WERI-Rb-1 (cell line): ENCODE results near the gene PRUNE2.
"Not testable (repeated sequence)": the region's sequence is repeated elsewhere in the genome, so short reads cannot be mapped to it uniquely, and the experiment has no call there.

Source experiments
- DNase-seq: peaks from one replicate; pipeline ENCODE4 v3.0.0-alpha.2; 2020
- H3K27ac ChIP-seq: fragments of 250-450 bp; sonication (Bioruptor Pico); 2 replicates; pipeline ENCODE4 v1.5.1; 2020; ENCODE audit warnings: mild to moderate bottlenecking, moderate library complexity
- H3K27me3 ChIP-seq: fragments of 250-450 bp; sonication (Bioruptor Pico); 2 replicates; pipeline ENCODE4 v1.5.1; 2021; ENCODE audit warnings: mild to moderate bottlenecking, low read depth, moderate library complexity; ENCODE audit not compliant: insufficient read depth, severe bottlenecking
- H3K36me3 ChIP-seq: fragments of 250-450 bp; sonication (Bioruptor Pico); 2 replicates; pipeline ENCODE4 v1.5.1; 2020; ENCODE audit warnings: mild to moderate bottlenecking, moderate library complexity
- H3K4me3 ChIP-seq: 2 replicates; pipeline ENCODE4 v1.5.1; 2011; ENCODE audit warnings: low read depth, mild to moderate bottlenecking, control low read depth, low read length
- H3K9me3 ChIP-seq: fragments of 250-450 bp; sonication (Bioruptor Pico); 2 replicates; pipeline ENCODE4 v1.5.1; 2021; ENCODE audit warnings: mild to moderate bottlenecking, moderate library complexity; ENCODE audit not compliant: severe bottlenecking
- TF ChIP-seq, protein P1 (sequence below): IDR thresholded peaks from 2 replicates; pipeline ENCODE4 v1.5.1; 2011; ENCODE audit warnings: low read depth, mild to moderate bottlenecking, control low read depth, inconsistent platforms, low read length

Gene PRUNE2

DNA sequence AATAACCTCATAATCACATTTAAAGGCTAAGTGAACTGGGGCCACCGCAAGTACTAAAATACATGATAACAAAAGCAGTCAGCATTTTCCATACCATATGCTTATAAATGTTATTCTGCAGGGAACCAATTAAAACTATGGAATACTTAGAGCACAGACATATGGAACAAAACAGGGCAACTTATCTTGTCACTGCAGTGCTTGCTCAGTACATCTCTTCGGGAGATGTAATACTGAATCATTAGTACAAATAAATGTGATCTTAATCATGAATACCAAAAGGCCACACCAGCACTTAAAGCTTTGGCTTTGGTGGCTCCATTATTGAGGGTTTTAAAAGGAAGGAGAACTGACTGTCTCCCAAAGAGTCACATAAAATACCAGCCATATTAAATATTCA, 32.1 kb downstream of the PRUNE2 start:
- Histone ChIP-seq H3K36me3 (no peaks in the 10 kb centered on the region), H3K9me3 (no peaks in the 10 kb centered on the region), H3K27ac (no peak overlapping the region), H3K4me3 (no peak overlapping the region), H3K27me3 (no peaks in the 10 kb centered on the region)
- no peak for DNase-seq
- TF ChIP-seq, protein P1, sequence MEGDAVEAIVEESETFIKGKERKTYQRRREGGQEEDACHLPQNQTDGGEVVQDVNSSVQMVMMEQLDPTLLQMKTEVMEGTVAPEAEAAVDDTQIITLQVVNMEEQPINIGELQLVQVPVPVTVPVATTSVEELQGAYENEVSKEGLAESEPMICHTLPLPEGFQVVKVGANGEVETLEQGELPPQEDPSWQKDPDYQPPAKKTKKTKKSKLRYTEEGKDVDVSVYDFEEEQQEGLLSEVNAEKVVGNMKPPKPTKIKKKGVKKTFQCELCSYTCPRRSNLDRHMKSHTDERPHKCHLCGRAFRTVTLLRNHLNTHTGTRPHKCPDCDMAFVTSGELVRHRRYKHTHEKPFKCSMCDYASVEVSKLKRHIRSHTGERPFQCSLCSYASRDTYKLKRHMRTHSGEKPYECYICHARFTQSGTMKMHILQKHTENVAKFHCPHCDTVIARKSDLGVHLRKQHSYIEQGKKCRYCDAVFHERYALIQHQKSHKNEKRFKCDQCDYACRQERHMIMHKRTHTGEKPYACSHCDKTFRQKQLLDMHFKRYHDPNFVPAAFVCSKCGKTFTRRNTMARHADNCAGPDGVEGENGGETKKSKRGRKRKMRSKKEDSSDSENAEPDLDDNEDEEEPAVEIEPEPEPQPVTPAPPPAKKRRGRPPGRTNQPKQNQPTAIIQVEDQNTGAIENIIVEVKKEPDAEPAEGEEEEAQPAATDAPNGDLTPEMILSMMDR = no peak

DNA sequence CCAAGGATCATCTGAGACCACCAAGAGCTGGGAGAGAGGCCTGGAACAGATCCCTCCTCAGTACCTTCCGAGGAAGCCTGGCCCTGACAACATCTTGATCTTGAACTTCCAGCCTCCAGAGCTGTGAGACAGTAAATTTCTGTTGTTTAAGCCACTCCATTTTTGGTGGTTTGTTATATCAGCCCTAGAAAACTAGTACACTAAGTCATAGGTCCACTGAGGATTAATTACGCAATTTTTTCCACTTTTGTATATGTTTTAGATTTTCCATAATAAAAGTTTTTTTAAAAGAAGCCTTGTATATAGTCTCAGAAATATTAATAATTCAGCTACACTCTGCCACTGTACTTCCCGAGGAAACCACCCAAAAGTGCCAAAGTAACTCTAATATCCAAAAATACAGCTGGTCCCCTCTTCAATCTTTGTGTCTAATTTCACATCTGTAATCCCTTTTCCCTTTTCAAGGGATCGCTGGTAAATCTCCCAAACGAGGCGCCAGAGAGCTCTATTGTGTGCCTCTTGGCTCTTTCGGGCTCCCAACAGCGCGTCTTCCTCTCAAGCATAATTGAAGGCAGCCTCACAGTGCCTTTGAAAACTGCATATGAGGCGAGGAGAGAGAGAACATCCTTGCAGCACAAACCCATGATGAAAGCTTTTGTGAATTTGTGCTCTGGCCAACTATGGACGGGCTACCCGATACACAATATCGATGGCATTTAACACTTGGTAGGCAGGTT, 32.7 kb downstream of the PRUNE2 start:
- H3K27ac ChIP-seq = no peak overlapping the region
- no peaks in the 10 kb centered on the region for H3K36me3 ChIP-seq
- no peak for DNase-seq
- no peak overlapping the region for H3K4me3 ChIP-seq
- TF ChIP-seq, protein P1 = no peak
- H3K9me3 ChIP-seq = no peaks in the 10 kb centered on the region
- H3K27me3 ChIP-seq = no peaks in the 10 kb centered on the region

DNA sequence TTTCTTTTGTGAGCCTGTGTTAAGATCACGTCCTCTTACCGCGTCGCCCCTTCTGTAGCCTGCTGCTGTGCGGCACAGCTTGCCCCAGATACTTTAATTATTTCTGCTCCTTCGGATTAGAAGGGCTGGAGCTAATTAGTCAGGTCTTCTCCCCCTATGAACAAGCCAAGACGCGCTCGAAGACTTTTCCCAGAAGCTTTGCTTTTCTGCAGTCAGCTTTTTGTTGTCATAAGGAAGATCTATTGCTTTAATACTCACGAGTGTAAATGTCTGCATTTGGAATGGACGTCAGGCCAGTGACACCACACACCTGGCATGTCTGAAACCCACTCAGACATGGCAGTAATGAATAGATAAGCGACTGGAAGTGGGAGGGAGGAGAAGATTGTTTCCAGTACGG, 37.0 kb downstream of the PRUNE2 start:
- no peaks in the 10 kb centered on the region for H3K36me3 ChIP-seq
- no peaks in the 10 kb centered on the region for H3K27me3 ChIP-seq
- peak overlapping the region; percentile 1; the same call in 1 of the 2 replicates for H3K27ac ChIP-seq
- peak; percentile 69 for DNase-seq
- TF ChIP-seq, protein P1 = no peak
- H3K4me3 ChIP-seq = peak overlapping the region; percentile 31
- H3K9me3 ChIP-seq = no peaks in the 10 kb centered on the region

DNA sequence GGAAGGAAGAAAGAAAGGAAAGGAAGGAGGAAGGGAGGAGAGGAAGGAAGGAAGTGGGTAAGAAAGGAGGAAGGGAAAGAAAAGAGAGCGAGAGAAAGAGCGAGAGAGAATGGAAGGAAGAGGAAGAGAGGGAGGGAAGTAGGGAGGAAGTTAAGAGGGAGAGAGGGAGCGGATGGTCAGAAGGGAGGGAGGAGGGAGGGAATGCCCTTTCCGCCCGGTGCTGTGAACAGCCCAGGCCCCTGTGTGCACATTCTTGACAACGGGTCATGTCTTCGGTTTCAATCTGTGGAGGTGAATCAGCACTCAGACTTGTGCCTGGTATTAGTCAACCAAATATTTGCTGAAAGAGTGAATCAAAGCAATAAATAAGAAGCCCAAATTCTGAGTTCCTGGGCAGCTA, 39.2 kb downstream of the PRUNE2 start:
- no peak overlapping the region for H3K4me3 ChIP-seq
- DNase-seq = no peak
- H3K9me3 ChIP-seq = no peaks in the 10 kb centered on the region
- no peaks in the 10 kb centered on the region for H3K36me3 ChIP-seq
- H3K27me3 ChIP-seq = no peaks in the 10 kb centered on the region
- H3K27ac ChIP-seq = no peak overlapping the region
- TF ChIP-seq, protein P1 = no peak

DNA sequence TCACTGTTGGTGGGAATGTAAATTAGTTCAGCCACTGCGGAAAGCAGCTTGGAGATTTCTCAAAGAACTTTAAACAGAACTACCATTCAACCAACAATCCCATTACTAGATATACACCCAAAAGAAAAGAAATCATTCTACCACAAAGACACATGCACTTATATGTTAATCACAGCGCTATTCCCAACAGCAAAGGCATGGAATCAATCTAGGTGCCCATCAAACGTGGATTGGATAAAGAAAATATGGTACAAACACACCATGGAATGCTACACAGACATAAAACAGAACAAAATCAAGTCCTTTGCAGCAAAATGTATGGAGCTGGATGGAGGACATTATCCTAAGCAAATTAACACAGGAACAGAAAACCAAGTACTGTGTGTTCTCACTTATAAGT, 42.1 kb downstream of the PRUNE2 start:
- TF ChIP-seq, protein P1 = no peak
- DNase-seq = no peak
- H3K4me3 ChIP-seq = no peak overlapping the region
- H3K27ac ChIP-seq = no peak overlapping the region
- H3K27me3 ChIP-seq = no peaks in the 10 kb centered on the region
- H3K36me3 ChIP-seq = no peaks in the 10 kb centered on the region
- H3K9me3 ChIP-seq = no peaks in the 10 kb centered on the region

DNA sequence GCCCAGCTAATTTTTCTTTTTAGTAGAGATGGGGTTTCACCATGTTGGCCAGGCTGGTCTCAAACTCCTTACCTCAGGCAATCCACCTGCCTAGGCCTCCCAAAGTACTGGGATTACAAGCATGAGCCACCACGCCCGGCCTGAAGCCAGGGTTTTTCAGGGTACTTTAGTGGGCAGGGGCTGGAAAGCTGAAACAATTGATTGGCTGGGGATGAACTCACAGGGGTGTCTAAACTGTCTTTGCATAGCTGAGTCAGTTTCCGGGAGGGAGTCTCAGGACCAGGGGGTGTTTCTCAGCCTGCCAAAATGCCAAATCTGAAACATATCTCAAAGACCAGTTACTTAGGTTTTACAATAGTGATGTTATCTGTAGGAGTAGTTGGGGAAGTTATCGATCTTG, 46.1 kb downstream of the PRUNE2 start:
- Histone ChIP-seq H3K27ac (no peak overlapping the region), H3K27me3 (no peaks in the 10 kb centered on the region), H3K9me3 (peaks cover 3% of the 10 kb centered on the region), H3K4me3 (no peak overlapping the region), H3K36me3 (no peaks in the 10 kb centered on the region)
- no peak for DNase-seq
- TF ChIP-seq, protein P1 = no peak

DNA sequence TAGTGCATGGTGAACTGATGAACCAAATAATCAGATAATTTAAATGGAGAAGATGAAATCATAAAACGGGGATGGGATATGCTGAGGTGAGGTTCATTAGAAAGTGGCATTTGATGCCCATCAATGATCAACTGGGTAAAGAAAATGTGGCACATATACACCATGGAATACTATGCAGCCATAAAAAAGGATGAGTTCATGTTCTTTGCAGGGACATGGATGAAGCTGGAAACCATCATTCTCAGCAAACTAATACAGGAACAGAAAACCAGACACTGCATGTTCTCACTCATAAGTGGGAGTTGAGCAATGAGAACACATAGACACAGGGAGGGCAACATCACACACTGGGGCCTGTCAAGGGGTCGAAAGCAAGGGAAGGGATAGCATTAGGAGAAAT, 47.7 kb downstream of the PRUNE2 start:
- H3K27me3 ChIP-seq, H3K36me3 ChIP-seq, H3K9me3 ChIP-seq, H3K27ac ChIP-seq, DNase-seq, H3K4me3 ChIP-seq: not testable (repeated sequence)
